DOHH2 (cell line): ENCODE data around the gene SPA17.
A peak's percentile ranks its signal among the peaks of the same experiment; 100 is the strongest.

Experiments
- EZH2phosphoT487 ChIP-seq: fragments of 200-600 bp; sonication (generic); IDR thresholded peaks from 2 replicates; pipeline ENCODE4 v1.6.1; 2017; ENCODE audit warnings: borderline replicate concordance, mild to moderate bottlenecking, antibody characterized with exemption, low read length, moderate library complexity, mixed read lengths
- TF ChIP-seq, protein P1 (sequence below): fragments of 200-600 bp; sonication (generic); IDR thresholded peaks from one replicate; pipeline ENCODE4 v1.5.1; 2014; ENCODE audit warnings: antibody characterized with exemption, mild to moderate bottlenecking, low read depth, low read length; ENCODE audit not compliant: poor library complexity, severe bottlenecking

GRCh38 chr11:124644426-124645280, 29.1 kb upstream of the SPA17 start:
- TF ChIP-seq, protein P1, sequence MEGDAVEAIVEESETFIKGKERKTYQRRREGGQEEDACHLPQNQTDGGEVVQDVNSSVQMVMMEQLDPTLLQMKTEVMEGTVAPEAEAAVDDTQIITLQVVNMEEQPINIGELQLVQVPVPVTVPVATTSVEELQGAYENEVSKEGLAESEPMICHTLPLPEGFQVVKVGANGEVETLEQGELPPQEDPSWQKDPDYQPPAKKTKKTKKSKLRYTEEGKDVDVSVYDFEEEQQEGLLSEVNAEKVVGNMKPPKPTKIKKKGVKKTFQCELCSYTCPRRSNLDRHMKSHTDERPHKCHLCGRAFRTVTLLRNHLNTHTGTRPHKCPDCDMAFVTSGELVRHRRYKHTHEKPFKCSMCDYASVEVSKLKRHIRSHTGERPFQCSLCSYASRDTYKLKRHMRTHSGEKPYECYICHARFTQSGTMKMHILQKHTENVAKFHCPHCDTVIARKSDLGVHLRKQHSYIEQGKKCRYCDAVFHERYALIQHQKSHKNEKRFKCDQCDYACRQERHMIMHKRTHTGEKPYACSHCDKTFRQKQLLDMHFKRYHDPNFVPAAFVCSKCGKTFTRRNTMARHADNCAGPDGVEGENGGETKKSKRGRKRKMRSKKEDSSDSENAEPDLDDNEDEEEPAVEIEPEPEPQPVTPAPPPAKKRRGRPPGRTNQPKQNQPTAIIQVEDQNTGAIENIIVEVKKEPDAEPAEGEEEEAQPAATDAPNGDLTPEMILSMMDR, result peak; percentile 91
- no peak for TF ChIP-seq EZH2phosphoT487
